Skin of body (tissue), 2 donors: ENCODE results near the gene SMIM7. TPM values are rescaled to one million over a fixed set of nuclear protein-coding genes. Genes with fewer than 3 reads are reported as not detected.

ENCODE experiments used
- DNase-seq: peaks from one replicate; lab custom pipeline; 2025; lab: John Stamatoyannopoulos, UW
- total RNA-seq: library from RNA; depleted of rRNA; stranded (reverse); fragments of >200 nt; gene quantifications from one replicate; pipeline ENCODE4 v1.2.3, GENCODE V29; 2014

SMIM7 gene
- total RNA-seq, 1 donor from 2014 or later: 50.6 TPM

DNA sequence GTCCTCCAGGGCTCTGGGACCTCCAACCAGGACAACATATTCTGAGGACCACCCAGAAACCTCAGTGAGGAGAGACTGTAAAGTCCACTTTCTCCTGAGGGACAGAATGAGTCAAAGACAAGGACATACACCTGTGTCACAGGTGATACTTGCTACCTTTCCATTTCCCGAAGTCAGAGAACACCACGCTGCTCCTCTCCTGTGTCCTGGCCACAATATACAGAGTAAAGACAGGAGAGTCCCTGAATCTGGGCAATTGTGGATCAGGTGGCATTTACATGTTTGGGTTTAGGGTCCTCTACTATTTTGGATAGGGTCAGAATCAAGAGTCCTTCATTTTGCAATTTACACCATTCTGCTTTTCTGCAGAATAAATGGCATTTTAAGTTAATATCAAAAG is 36.9 kb downstream of the SMIM7 start:
- no peak for DNase-seq

DNA sequence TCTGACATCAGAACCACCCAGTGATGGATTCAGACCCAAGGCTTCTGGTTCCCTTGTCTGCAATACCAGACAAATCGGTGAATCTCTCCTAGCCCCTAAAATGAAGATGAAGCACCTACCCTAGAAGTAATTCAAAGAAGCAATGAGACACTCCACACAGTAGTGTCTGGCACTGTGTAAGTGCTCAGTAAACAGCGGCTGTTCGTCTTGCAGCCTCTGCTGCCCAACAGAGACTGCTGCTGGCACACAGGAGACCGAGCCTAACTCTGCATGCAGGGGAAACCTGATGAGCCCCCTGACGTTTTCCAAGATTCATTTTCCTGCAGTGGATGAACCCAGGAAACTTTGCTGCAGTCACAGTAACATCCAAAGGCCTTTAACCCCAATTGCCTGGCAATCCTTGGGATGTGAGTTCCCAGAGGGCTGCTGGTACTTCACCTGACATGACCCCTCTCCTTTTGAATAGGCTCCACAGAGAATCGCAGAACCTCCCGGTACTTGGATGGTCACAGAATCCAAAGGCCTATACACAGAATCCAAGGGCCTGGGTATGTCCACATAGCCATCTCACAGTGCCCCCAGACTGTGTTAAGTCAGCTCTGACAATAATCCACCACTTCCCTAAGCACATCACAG is 38.7 kb downstream of the SMIM7 start:
- DNase-seq: no peak

DNA sequence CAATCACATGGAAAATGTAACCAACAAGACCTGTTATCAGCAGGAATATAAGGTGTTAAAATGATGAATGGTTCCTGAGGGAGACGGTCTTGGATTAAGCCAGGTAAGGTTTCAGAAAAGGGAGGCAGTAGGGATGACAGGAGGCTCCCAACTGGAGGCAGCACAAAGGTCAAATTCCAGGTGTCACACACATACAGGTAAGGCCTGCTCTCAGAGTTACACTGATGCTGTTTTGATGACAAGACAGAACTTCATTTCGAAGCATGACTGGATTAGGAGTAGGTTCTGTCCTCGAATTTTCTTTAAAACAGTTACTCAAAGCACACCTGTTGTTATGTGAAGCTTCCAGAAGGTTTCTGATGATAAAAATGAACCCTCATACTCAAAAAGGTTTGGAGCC is 39.4 kb downstream of the SMIM7 start:
- DNase-seq: no peak

DNA sequence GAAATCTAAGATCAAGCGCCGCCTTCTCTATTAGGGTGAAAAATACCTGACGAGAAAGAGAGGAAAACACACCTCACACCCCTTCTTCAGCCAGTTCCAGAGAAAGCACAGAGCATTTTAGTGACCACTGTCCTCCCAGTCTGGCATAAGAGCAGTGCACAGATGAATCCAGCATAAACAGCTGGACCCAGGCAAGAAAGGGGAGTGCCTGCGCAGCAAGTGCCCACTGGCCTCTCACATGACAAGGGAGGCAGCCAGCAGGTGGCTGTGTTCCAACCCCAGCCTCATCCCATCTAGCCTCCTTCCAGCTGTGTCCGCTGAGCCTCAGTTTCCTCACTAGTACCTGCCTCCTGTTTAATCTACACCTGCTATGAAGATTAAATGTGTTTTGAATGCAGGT is 39.9 kb downstream of the SMIM7 start:
- no peak for DNase-seq

DNA sequence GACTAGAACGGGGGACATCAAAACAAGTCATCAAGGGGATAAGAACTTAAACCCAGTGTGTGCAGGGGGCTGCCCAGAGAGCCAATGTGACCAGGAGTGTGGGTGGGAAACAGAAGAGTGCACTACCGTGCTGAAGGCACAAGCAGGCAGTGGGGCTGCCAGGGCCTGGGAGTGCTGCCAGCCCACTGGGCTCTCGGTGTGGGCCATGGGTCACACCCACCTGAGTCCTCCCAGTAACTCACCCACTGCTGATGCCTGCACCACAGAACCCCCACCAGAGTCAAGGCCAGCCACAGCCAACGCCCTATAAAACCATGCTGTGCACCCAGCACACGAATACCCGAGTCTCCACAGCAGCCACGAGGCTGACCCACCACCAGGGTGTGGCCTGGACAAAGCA is 40.5 kb downstream of the SMIM7 start:
- DNase-seq: no peak

DNA sequence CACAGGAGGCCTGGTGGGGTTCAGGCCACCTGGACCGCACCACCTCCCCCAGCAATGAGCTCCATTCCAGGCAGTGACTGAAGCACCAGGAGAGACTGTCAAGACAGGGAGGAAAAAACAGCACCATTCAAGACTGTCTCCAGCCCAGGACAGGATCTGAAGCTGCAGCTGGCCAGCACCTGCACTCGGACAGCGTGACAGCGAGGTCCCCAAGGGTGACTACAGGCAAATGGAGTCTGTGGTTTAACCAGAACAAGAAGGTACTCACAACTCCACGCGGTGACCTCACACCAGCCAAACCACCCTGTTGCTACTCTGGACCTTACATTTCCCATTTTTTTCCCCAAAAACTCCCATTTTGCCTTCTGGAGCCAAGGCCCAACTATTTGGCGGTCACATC is 41.7 kb downstream of the SMIM7 start:
- DNase-seq: no peak

DNA sequence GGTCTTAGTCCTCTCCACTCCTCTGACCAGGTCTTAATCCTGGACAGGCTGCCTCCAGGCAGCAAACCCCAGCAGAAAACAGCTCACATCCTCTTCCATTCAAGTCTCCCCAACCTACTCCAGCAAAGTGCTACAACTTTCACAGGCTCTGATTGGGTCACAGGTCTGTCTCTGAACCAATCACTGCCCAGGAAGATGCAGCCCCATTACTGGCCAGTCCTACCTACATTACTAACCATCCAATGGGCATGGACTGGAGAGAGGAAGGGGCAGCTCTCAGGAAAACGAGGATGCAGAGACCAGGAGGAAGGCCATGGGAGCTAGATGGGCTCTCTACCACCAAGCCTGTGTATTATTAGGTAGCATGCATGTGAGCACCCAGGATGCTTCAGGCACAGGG is 44.1 kb downstream of the SMIM7 start:
- DNase-seq: no peak

DNA sequence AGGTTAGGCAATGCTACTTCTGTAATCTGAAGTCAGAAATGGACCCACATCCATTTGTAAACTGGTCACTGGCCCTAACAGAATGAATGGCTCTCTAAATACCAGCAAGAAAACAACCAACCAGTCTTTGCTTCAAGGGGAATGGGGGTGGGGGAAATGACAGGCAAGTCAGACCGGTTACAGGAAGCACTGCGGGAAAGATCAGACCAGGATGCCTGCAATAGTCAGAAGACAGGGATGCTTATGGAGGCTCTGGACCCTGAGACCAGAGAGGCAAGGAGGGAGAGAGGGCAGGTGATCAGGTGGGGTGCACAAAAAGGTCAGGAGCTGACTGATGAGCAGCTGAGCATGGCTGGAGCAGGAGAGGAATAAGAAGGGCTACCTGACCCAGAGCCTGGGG is 45.0 kb downstream of the SMIM7 start:
- DNase-seq: no peak

DNA sequence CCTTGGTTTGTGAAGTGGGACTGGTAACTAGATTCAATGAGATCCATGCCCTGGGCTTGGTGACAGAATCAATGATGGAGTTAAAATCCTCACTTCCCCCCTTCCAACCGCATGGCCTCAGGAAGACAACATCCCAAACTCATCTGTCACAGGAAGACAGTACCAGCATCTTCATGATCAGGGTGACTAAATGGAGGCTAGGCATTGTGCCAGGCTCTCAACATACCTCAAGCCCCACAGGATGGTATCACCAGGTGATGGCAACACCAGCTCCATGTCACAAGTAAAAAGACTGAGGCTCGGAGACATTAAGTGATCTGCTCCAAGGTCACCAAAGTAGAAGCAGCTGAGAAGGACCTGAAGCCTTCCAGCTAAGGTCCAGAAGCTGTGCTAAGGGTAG is 46.1 kb downstream of the SMIM7 start:
- DNase-seq: no peak

DNA sequence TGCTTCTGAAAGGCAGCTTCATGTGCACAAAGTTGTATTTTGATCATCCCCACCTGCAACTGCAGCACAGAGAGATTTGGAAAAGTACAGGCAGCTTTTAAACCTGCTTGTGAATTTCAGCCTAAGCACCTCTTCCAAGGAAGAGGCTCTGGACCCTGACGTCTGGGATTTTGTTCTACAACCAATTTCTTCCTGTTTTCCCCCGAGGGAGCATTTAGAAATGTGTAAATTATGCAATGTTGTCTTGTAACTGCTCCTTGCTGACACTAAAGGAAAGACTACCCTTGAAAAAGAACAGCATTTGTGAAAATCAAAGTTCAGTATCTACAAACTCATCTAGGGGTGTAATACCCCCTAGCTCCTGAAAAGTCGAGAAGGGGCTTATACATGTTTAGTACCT is 47.3 kb downstream of the SMIM7 start:
- no peak for DNase-seq

DNA sequence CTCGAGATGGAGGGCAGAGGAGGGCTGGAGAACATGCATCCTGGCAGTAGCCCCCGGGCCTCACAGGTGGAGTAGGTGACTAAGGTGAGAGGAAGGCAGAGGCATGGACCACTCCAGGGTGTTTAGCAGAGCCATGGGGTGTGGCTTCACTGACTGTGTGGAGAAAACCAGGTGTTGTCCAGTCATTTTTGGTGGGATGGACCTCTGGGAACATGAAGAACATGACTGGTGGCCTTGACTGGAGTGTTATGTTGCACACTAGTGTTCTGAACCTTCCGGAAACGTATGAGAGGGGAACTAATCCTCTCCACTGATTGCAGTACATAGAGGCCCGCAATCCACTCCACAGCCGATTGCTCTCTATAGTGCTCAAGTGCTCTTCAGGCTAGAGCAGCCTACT is 48.8 kb downstream of the SMIM7 start:
- DNase-seq: no peak

DNA sequence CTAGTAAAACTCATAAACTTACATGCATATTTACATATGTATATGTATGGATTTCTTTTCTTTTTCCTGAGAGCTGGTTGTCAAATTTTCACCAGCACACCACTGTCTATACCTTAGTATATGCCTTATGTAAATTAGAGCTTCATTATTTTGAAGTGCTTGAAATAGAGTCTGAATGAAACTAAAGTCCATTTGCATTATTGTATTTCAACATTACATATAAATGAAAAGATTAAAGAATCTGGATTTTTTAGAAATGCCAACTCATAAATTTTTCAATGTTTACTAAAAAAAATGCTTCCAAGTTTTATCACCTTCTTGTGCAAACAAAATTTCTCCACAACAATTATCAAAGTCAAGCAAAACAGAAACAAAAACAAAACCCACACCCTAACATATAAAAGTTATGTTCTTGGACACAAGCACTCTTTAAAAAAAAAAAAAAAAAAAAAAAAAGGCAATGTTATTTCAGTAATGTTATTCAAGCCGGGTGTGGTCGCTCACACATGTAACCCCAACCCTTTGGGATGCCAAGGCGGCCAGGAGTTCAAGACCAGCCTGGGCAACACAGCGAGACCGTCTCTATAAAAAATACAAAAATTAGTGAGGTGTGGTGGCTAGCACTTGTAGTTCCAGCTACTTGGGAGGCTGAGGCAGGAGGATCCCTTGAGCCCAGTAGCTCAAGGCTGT is 50.3 kb downstream of the SMIM7 start:
- no peak for DNase-seq

DNA sequence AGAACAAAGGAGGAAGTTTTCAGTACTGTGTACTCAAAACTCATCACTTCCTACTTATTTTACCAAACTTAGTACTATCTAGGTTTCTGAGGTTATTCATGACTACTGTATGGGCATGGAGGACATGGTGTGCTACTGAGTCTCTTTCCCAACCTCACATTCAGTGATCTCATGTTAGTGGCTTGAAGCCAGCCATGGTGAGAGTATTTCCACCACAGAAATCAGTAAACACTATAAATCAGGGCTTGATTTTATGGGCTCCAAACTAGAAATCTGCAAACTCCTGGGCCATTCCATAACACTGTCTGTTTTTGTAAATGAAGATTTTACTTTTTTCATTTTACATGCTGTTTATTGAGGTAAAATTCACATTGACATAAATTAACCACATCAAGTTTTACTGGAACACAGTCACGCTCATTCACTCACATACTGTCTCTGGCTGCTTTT is 51.6 kb downstream of the SMIM7 start:
- peak; percentile 38 for DNase-seq

DNA sequence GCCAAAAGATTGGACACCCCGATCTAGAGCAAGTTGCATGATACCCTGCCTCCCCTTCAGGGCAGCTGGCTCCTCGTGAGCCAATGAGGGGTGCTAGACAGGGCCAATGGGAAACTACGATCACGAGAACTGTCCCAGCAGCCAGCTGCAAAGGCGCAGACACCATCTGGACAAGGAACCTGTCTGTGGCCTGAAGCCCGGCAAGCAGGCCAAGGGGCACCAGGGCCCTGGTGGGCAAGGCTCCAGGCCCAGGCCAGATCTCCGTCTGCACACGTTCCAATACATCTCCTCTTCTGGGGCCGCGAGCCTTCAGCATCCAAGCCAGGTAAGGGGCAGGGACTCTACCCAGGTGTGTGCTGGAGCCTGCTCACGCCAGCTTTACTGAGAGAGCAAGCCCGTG is 52.1 kb downstream of the SMIM7 start:
- no peak for DNase-seq

DNA sequence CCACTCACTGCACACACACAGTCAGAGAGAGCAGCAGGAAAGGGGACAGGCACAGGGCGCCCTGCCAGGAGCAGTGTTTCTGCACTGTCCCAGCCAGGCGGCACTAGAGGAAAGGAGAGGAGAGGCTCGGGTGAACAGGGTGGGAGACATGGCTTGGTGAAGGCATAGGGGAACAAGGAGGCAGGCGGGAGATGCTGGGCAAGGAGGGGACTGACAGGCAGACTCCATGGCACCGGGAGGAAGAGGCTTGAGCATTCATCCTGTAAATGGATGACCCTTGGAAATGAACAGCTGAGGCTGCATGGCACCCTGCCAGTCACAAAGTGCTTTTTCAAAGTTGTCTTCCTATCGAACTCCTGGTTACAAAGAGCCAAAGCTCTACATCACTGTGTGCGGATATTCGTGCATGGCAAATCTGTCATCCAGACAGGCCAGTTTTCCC is 54.4 kb downstream of the SMIM7 start:
- no peak for DNase-seq

DNA sequence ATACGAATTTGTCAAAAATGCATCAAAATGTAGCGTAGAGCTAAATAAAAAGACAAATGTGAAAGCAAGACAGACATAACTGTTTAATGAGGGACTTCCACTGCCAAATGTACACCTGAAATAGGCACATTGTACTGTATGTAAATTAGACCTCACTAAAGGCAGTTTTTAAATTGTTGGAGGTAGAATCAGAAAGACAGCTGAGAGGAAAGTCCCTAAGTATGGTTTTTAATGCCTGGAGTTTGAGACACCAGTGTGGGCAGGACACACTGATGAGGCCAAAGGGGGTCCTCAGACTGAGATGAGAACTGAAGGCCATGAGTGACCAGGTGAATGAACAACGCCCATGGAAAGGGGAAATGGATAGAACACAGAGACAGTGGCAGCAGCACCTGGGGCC is 54.8 kb downstream of the SMIM7 start:
- DNase-seq: no peak

DNA sequence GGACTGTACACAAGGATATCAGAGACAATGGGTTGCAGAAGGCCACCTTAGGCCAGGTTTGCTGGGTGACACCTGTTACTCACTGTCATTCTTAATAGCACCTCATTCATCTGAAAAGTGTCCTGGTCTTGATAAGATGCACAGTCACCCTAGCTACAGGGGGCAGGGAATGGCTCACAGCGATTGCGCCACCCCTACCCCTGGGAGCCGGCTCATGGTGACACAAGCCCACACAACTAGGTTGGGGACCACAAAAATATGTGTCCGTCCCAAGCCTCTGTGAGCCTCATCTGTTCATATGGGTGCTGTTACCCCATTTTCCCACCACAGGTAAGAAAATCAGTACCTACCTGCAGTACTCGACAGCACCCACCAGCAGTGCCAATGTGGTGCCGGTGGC is 55.3 kb downstream of the SMIM7 start:
- DNase-seq: no peak

DNA sequence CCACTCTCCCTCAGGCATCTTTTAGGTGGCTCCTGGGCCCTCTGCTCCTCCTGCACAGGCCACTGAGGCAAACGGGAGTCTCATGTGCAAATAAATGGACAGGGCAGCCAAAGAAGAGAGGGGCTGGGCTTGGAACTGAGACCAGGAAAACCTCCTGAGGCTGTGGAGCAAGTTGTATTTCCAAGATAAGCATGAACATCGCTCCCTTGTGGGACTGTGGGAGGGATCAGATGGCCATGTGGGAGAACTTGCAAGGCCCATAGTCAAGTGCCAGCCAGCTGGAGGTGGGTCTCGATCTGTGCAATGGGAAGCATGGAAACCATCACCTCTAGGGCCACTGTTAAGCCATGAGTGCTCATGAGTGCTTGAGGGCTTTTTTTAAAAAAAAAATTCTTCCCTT is 56.9 kb downstream of the SMIM7 start:
- DNase-seq: no peak

DNA sequence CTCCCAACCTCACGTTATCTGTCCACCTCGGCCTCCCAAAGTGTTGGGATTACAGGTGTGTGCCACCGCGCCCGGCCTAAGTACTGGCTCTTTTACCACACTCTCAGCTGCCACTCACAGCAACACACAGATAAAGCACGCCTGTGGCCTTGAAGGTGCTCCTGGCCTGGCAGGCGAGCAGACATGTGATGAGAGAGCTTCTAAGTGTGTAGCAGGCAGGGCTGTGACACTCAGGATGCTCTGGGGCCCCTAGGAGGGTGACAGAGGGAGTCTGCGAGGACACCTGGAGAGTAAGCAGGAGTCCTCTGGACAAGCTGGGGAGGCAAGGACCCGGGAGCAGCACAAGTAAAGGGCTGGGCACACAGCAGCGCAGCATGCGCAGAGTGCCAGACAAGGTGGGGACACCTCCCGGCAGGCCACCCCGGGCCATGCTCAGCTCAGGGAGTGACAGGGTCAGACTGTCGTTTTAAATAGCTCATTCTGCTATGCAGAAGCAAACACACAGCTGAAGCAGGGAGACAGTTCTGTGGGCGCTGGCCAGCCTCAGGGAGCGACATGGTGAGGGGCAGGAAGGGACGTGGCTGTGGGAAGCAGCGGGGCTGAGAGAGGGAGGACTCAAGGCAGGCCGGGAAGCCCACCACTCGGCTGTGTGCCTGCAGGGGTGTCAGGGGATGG is 58.4 kb downstream of the SMIM7 start:
- no peak for DNase-seq

DNA sequence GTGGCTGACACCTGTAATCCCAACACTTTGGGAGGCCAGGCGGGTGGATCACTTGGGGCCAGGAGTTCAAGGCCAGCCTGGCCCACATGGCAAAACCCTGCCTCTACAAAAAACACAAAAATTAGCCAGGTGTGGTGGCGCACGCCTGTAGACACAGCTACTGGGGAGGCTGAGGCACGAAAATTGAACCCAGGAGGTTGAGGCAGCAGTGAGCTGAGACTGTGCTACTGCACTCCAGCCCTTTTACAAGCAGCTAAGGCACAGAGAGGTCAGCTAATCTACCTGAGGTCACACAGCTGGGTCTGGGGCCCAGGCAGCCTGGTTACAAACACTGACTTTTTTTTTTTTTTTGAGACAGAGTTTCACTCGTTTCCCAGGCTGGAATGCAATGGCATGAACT is 59.1 kb downstream of the SMIM7 start:
- no peak for DNase-seq

DNA sequence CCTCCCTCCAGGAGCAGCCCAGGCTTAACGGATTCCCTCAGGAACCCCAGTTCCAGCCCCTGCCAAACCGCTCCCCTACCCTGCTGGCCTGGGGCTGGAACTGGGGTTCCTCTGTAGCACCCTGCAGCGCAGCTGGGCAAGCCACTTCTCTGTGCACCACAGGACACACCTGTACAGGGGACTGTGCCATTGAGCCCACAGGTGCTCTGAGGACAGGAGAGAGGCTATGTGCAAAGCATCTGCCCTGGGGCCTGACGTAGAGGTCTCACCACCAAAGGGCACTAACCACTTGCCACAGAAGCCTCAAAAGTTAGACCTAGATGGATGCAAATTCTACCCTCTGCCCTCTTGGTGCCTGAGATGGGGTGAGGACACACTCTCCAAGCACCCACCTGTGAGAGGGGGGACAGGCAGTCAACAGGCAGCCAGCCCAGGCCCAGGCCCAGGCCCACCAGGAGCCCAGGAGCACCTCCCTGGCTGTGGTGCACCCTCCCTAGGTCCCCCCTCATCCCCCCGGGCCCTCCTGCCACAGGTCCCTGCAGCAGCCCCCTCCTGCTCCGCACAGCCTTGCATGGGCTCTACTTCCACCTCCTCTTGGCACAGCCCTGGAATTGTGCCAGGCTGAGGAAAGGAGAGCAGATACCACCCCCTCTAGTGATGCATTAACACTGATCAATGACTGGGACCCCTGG is 60.1 kb downstream of the SMIM7 start:
- DNase-seq: no peak

DNA sequence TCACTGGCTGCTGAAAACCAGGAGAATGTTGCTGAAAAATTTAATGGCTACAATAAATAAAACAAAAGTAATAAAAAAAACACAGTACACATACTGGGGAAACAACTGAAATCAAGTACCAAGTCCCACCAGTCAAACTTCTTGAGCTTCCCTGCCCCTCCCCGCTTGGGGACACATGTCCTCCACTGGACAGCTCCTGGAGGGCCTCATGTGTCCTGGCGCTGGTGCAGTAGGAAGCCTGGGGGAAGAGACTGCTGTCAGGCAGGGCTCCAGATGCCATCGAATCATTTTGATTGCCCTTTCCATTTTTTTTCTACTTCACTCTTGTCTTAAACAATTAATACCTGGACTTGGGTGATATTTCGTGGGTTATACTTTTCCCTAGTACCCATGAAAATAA is 61.1 kb downstream of the SMIM7 start:
- no peak for DNase-seq
